ENCODE results near the gene MACROD2. TPM values are rescaled to one million over a fixed set of nuclear protein-coding genes. Genes with fewer than 3 reads are reported as not detected.

MACROD2 gene
- total RNA-seq, 4 donors from 2014 or later = 8.7 to 17.8 (median 10.8) TPM

DNA sequence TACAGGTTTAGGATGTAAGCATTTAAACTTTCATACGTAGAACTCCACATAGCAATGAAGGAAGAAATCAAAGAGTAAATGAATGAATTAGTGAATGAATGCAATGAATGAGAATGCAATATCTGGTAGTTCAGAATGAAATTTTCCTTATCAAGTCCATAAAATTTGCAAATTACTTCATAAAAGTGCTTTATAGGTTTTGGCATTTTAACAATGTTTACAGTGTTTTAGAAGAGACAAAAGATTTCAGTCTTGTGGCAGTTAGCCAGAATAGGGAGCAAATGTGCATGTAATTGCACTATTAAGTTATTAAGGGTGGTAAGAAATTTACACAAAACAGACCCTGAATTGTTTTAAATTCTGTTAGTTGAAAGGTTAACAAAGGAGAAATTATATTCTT lies 1081.5 kb downstream of the MACROD2 start:
- no peaks in the 10 kb centered on the region for H3K27me3 ChIP-seq
- intact Hi-C loops (cut with DNase I) = no loop called here
- WGBS, 2 donors = 88 to 98% methylated on average over 1 of the region's 1 CpG

DNA sequence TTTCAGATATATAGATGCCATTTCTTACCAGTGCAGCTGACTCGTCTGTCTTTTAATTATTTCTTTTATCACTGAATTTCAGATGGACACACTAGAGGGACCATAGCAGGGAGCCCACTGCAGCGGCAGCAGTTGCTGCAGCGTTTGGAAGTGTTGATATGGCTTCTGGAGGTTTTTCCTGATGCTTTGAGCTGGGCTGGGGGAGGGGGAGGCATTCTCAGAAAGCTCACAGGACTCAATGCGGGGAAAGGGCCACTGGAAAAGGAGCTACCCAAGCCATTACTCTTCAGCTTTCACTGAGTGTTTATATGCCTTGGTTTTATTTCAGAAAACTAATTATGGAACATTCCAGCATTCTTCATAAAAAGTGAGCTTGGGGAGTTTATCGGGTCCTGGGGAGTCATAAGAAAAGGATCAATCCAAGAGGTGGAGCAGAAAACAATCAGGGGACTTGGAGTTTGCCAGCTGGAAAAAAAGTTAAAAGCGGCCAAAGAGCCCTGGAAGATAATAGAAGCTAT lies 1082.5 kb downstream of the MACROD2 start:
- H3K4me1 ChIP-seq = no peaks in the 10 kb centered on the region
- no peaks in the 10 kb centered on the region for H3K36me3 ChIP-seq
- no peak overlapping the region for H3K27ac ChIP-seq
- intact Hi-C loops (cut with DNase I) = no loop called here
- H3K27me3 ChIP-seq = no peaks in the 10 kb centered on the region
- 73 to 78% methylated on average over 6 of the region's 6 CpGs for WGBS, 2 donors
- TF ChIP-seq, protein P1, sequence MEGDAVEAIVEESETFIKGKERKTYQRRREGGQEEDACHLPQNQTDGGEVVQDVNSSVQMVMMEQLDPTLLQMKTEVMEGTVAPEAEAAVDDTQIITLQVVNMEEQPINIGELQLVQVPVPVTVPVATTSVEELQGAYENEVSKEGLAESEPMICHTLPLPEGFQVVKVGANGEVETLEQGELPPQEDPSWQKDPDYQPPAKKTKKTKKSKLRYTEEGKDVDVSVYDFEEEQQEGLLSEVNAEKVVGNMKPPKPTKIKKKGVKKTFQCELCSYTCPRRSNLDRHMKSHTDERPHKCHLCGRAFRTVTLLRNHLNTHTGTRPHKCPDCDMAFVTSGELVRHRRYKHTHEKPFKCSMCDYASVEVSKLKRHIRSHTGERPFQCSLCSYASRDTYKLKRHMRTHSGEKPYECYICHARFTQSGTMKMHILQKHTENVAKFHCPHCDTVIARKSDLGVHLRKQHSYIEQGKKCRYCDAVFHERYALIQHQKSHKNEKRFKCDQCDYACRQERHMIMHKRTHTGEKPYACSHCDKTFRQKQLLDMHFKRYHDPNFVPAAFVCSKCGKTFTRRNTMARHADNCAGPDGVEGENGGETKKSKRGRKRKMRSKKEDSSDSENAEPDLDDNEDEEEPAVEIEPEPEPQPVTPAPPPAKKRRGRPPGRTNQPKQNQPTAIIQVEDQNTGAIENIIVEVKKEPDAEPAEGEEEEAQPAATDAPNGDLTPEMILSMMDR (IDR thresholded peaks at IDR 0.05) = no peak
- TF ChIP-seq POLR2A (IDR thresholded peaks at IDR 0.05) = no peak
- H3K9me3 ChIP-seq = no peaks in the 10 kb centered on the region
- no peak for DNase-seq
- H3K4me3 ChIP-seq (replicated peaks in 1 of 3) = no peak overlapping the region

More for the DNA sequence above, 1081.5 kb downstream of the MACROD2 start:
- Histone ChIP-seq H3K9me3 (no peaks in the 10 kb centered on the region), H3K36me3 (no peaks in the 10 kb centered on the region), H3K4me3 (replicated peaks in 1 of 3) (no peak overlapping the region), H3K4me1 (no peaks in the 10 kb centered on the region), H3K27ac (no peak overlapping the region)
- TF ChIP-seq POLR2A (IDR thresholded peaks at IDR 0.05) = no peak
- TF ChIP-seq, protein P1 (IDR thresholded peaks at IDR 0.05) = no peak
- no peak for DNase-seq

DNA sequence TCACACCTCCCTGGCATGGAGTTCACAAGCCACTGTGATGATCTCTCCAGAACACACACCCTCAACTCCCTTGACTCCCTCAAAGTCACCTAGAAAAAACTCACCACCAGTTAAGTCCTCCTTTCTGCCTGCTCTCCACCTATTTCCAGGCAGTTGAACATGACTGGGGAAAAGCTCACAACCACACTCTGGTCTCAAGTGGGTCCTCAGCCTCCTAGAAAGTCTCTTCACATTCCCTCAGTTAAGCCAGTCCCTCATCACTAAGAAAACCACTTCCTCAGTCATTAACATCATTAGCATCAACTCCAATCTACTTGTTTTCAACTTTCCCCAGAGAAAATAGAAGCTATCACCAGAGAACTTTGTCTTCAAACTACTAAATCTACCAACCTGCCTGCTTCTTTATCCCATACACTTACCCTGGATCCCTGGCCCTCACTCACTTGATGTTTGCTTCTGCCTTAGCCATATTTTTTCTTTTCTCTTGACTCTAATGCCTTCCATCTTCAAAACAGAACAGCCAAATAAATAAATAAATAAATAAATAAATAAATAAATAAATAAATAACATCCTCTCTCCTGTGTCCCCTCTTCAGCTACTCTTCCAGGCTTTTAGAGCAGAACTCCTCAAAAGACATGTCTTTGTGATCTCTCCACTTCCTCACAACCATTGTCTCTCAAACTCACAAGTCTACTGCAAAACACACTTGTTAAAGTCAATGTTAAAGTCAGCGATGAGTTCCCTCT lies 1084.5 kb downstream of the MACROD2 start:
- no peaks in the 10 kb centered on the region for H3K4me1 ChIP-seq
- TF ChIP-seq, protein P1 (IDR thresholded peaks at IDR 0.05) = no peak
- TF ChIP-seq POLR2A (IDR thresholded peaks at IDR 0.05) = no peak
- no peaks in the 10 kb centered on the region for H3K27me3 ChIP-seq
- intact Hi-C loops (cut with DNase I) = loop anchor here (10.0 kb wide), 1 partner anchor 75 kb away; no protein-coding TSS in a partner anchor
- H3K9me3 ChIP-seq = no peaks in the 10 kb centered on the region
- peak; percentile 24 to 41 for DNase-seq
- no peaks in the 10 kb centered on the region for H3K36me3 ChIP-seq
- WGBS, 2 donors = 83 to 89% methylated on average over 1 of the region's 1 CpG
- H3K4me3 ChIP-seq (replicated peaks in 1 of 3) = no peak overlapping the region
- H3K27ac ChIP-seq = no peak overlapping the region

DNA sequence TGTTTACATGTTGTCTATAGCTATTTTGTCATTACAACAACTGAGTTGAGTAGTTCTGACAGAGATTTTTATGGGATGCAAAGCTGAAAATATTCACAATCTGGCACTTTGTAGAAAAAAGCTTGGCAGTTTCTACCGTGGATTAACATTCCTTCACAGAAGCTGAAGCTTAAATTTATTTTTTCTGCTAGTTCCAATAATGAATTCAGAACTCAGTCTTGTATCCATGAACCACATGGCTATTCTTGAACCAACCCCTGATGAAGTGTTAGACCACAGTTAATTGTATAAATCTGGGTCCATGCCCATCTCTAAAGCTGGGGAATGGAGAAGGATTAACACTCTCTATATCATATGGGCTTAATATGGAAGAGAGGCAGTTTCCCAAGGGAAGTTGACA lies 1085.9 kb downstream of the MACROD2 start:
- Histone ChIP-seq H3K4me1 (no peaks in the 10 kb centered on the region), H3K36me3 (no peaks in the 10 kb centered on the region), H3K4me3 (replicated peaks in 1 of 3) (no peak overlapping the region), H3K9me3 (no peaks in the 10 kb centered on the region), H3K27ac (no peak overlapping the region), H3K27me3 (no peaks in the 10 kb centered on the region)
- WGBS, 2 donors = 55 to 63% methylated on average over 1 of the region's 1 CpG
- no peak for TF ChIP-seq POLR2A (IDR thresholded peaks at IDR 0.05)
- DNase-seq = no peak
- intact Hi-C loops (cut with DNase I) = loop anchor here (10.0 kb wide), 1 partner anchor 76 kb away; no protein-coding TSS in a partner anchor

DNA sequence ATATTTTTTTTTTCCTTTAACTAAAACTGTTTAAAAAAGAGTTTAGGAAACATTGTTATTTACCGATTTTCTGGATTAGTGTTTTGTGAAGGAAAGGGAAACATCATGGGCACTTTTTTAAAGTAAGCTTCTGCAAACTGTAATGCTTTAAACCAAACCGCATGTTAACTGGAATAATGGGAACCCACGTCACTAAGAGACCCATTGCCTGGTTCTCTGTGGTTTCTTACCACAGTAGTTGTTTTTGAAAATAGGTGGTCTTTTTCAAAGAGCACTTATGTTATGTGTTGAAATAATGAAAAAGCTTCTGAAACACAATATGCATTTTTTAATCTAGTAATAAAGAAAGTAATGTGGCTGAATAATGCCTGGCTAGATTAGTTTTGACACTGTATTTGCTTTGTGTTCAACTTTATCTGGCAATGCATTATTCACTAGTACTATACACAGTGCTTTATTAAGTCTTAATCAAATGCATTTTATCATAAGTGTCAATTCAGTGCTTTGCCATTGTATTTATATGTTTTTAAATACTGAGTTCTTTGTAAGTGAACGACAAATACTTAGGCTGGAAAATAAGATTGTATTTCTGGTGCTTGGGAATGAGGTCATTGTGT lies 1096.2 kb downstream of the MACROD2 start:
- TF ChIP-seq, protein P1 (IDR thresholded peaks at IDR 0.05) = no peak
- TF ChIP-seq POLR2A (IDR thresholded peaks at IDR 0.05) = no peak
- intact Hi-C loops (cut with DNase I) = no loop called here
- Histone ChIP-seq H3K9me3 (no peaks in the 10 kb centered on the region), H3K4me1 (peaks cover 11% of the 10 kb centered on the region in 2 donors), H3K4me3 (replicated peaks in 1 of 3) (no peak overlapping the region), H3K27me3 (no peaks in the 10 kb centered on the region), H3K36me3 (no peaks in the 10 kb centered on the region), H3K27ac (no peak overlapping the region)
- DNase-seq = no peak
- WGBS, 2 donors = 73 to 80% methylated on average over 4 of the region's 4 CpGs
